Natural killer cell (primary cell): ENCODE measurements around the gene SLC6A11. TPM values are rescaled to one million over a fixed set of nuclear protein-coding genes. Genes with fewer than 3 reads are reported as not detected.
A peak's percentile ranks its signal among the peaks of the same experiment; 100 is the strongest.

Experiments
- ATAC-seq, 3 donors: fragments of 150-1000 bp in 2 of 3; fragments of 200-7000 bp in 1 of 3; cut with Tn5 transposase; 1 replicate in 1 of 3; 2 replicates in 2 of 3; pipeline ENCODE4 v1.10.0; 2021; ENCODE audit warnings: mild to moderate bottlenecking in 2 of 3, moderate library complexity in 2 of 3
- DNase-seq, 2 donors: peaks; one replicate each; pipeline versions ENCODE4 v3.0.0 to v3.0.0-alpha.2; 2013 to 2021; ENCODE audit warnings: mixed read lengths in 1 of 2
- H3K27ac ChIP-seq: one replicate; pipeline ENCODE4 v1.5.1; 2013; ENCODE audit warnings: mild to moderate bottlenecking, low read length
- H3K27me3 ChIP-seq: one replicate; pipeline ENCODE4 v1.6.1; 2013; ENCODE audit warnings: low read length; ENCODE audit not compliant: control insufficient read depth, insufficient read depth
- H3K36me3 ChIP-seq: one replicate; pipeline ENCODE4 v1.6.1; 2013; ENCODE audit warnings: low read length; ENCODE audit not compliant: control insufficient read depth, insufficient read depth
- H3K4me1 ChIP-seq: one replicate; pipeline ENCODE4 v1.6.1; 2013; ENCODE audit warnings: low read length; ENCODE audit not compliant: control insufficient read depth, insufficient read depth
- H3K4me3 ChIP-seq: one replicate; pipeline ENCODE4 v1.5.1; 2013; ENCODE audit warnings: low read length
- H3K9me3 ChIP-seq: one replicate; pipeline ENCODE4 v1.6.1; 2013; ENCODE audit warnings: low read length; ENCODE audit not compliant: control insufficient read depth, insufficient read depth
- H3K27ac Mint-ChIP-seq, 2 donors: one replicate each; pipeline ENCODE4 v1.8.0; 2022; ENCODE audit warnings: mild to moderate bottlenecking in 2 of 2, mixed read lengths in 2 of 2, moderate library complexity in 1 of 2
- H3K27me3 Mint-ChIP-seq, 2 donors: one replicate each; pipeline ENCODE4 v1.8.0; 2022; ENCODE audit warnings: low read depth in 2 of 2, mixed read lengths in 2 of 2
- H3K36me3 Mint-ChIP-seq: one replicate; pipeline ENCODE4 v1.8.0; 2022; ENCODE audit warnings: mixed read lengths
- H3K4me1 Mint-ChIP-seq, 2 donors: one replicate each; pipeline ENCODE4 v1.8.0; 2022; ENCODE audit warnings: mixed read lengths in 2 of 2
- H3K4me3 Mint-ChIP-seq: one replicate; pipeline ENCODE4 v1.8.0; 2022; ENCODE audit warnings: mild to moderate bottlenecking, moderate library complexity, mixed read lengths
- H3K9me3 Mint-ChIP-seq, 2 donors: one replicate each; pipeline ENCODE4 v1.8.0; 2022; ENCODE audit warnings: mixed read lengths in 2 of 2
- CTCF ChIP-seq: fragments of 200-600 bp; IDR thresholded peaks from one replicate; pipeline ENCODE4 v1.8.0; 2022; ENCODE audit warnings: antibody characterized with exemption
- WGBS: methylation state at CpG from one replicate; pipeline ENCODE4 v1.1.7; 2013; ENCODE audit warnings: missing lambda C conversion rate; ENCODE audit not compliant: insufficient coverage; 5-methylcytosine and 5-hydroxymethylcytosine counted together
- intact Hi-C: fragments of 100-400 bp; cut with micrococcal nuclease; formaldehyde crosslinking; loops from one replicate; pipeline ENCODE4 v1.14.2; 2022
- total RNA-seq, 4 donors: library from RNA; stranded (reverse); fragments of 120-200 nt in 1 of 4; gene quantifications; one replicate each; pipeline versions ENCODE4 v1.2.3 to v1.2.4, GENCODE V29; 2013 to 2022

SLC6A11 gene
- total RNA-seq, 3 donors from 2014 or later (not counting 1 experiment from before 2014, with no cell fraction given), result not detected

- H3K36me3 ChIP-seq, result no peaks in the 10 kb centered on the region
- ATAC-seq (no peak), DNase-seq (no peak)
- Mint-ChIP-seq H3K4me1 (no peaks in the 10 kb centered on the region), H3K27ac (no peak overlapping the region), H3K4me3 (no peak overlapping the region), H3K36me3 (no peaks in the 10 kb centered on the region), H3K27me3 (peaks cover 0 to 2% of the 10 kb centered on the region in 2 donors), H3K9me3 (no peaks in the 10 kb centered on the region)
- no peak overlapping the region for H3K27ac ChIP-seq
- WGBS, result 83% methylated on average over 4 of the region's 4 CpGs
- no peaks in the 10 kb centered on the region for H3K27me3 ChIP-seq
- no peaks in the 10 kb centered on the region for H3K4me1 ChIP-seq
- no peaks in the 10 kb centered on the region for H3K9me3 ChIP-seq
- TF ChIP-seq CTCF, result no peak
- intact Hi-C loops, result no loop called here
- H3K4me3 ChIP-seq, result no peak overlapping the region
Observed at GRCh38 chr3:10939556-10939955, 123.5 kb downstream of the SLC6A11 start.

- no peak overlapping the region for H3K4me3 ChIP-seq
Observed at GRCh38 chr3:10940106-10940505, 124.1 kb downstream of the SLC6A11 start.

GRCh38 chr3:10941972-10942371 lies 125.9 kb downstream of the SLC6A11 start:
- H3K4me3 ChIP-seq, result no peak overlapping the region
- intact Hi-C loops, result no loop called here
- no peak overlapping the region for H3K27ac ChIP-seq
- no peaks in the 10 kb centered on the region for H3K9me3 ChIP-seq
- Mint-ChIP-seq H3K4me3 (no peak overlapping the region), H3K36me3 (no peaks in the 10 kb centered on the region), H3K27ac (no peak overlapping the region), H3K27me3 (peaks cover 0 to 4% of the 10 kb centered on the region in 2 donors), H3K9me3 (no peaks in the 10 kb centered on the region), H3K4me1 (no peaks in the 10 kb centered on the region)
- ATAC-seq (no peak), DNase-seq (peak in 1 of 2 donors; percentile 21)
- TF ChIP-seq CTCF, result peak; percentile 27
- H3K36me3 ChIP-seq, result no peaks in the 10 kb centered on the region
- no peaks in the 10 kb centered on the region for H3K4me1 ChIP-seq
- WGBS, result 82% methylated on average over 1 of the region's 1 CpG
- no peaks in the 10 kb centered on the region for H3K27me3 ChIP-seq

More at GRCh38 chr3:10940106-10940505, 124.1 kb downstream of the SLC6A11 start:
- H3K9me3 Mint-ChIP-seq, result no peaks in the 10 kb centered on the region
- H3K27ac ChIP-seq, result no peak overlapping the region
- H3K27me3 Mint-ChIP-seq, result peaks cover 0 to 4% of the 10 kb centered on the region in 2 donors
- no peak for DNase-seq
- H3K4me1 Mint-ChIP-seq, result no peaks in the 10 kb centered on the region
- intact Hi-C loops, result no loop called here
- no peaks in the 10 kb centered on the region for H3K36me3 ChIP-seq
- no peak for ATAC-seq
- no peaks in the 10 kb centered on the region for H3K36me3 Mint-ChIP-seq
- no peak overlapping the region for H3K27ac Mint-ChIP-seq
- no peaks in the 10 kb centered on the region for H3K9me3 ChIP-seq
- no peak for TF ChIP-seq CTCF
- H3K27me3 ChIP-seq, result no peaks in the 10 kb centered on the region
- no peak overlapping the region for H3K4me3 Mint-ChIP-seq
- WGBS, result 84% methylated on average over 12 of the region's 12 CpGs
- no peaks in the 10 kb centered on the region for H3K4me1 ChIP-seq

- no peak overlapping the region for H3K27ac Mint-ChIP-seq
- Histone ChIP-seq H3K36me3 (no peaks in the 10 kb centered on the region), H3K4me1 (no peaks in the 10 kb centered on the region), H3K27me3 (no peaks in the 10 kb centered on the region), H3K4me3 (no peak overlapping the region), H3K27ac (no peak overlapping the region), H3K9me3 (no peaks in the 10 kb centered on the region)
- intact Hi-C loops, result no loop called here
- no peak for ATAC-seq
- no peaks in the 10 kb centered on the region for H3K36me3 Mint-ChIP-seq
- H3K27me3 Mint-ChIP-seq, result peaks cover 0 to 6% of the 10 kb centered on the region in 2 donors
- 76% methylated on average over 4 of the region's 4 CpGs for WGBS
- no peaks in the 10 kb centered on the region for H3K4me1 Mint-ChIP-seq
- no peaks in the 10 kb centered on the region for H3K9me3 Mint-ChIP-seq
- no peak for DNase-seq
- TF ChIP-seq CTCF, result no peak
- no peak overlapping the region for H3K4me3 Mint-ChIP-seq
Observed at GRCh38 chr3:10942690-10943205, 126.7 kb downstream of the SLC6A11 start.
